RWPE1 (cell line): ENCODE results near the gene LEMD2.

Experiments
- CTCF ChIA-PET: fragments of 350-600 bp; sonication (Branson Sonifier 250); formaldehyde crosslinking; extraction: SDS; loops from one replicate; lab custom pipeline; 2021; lab: Yijun Ruan, JAX
- POLR2A ChIA-PET: fragments of 400-600 bp; formaldehyde crosslinking; extraction: SDS; loops from one replicate; lab custom pipeline; 2020; ENCODE audit warnings: antibody characterized with exemption; ENCODE audit not compliant: low non-redundant PET; lab: Yijun Ruan, JAX
- DNase-seq: peaks from one replicate; pipeline ENCODE4 v3.0.0; 2012; ENCODE audit warnings: low spot score
- H3K27ac ChIP-seq: fragments of 450-650 bp; 2 replicates; pipeline ENCODE4 v1.5.1; 2017
- TF ChIP-seq, protein P1 (sequence below): fragments of 450-650 bp; conservative IDR thresholded peaks from 2 replicates; pipeline ENCODE4 v1.5.1; 2017; ENCODE audit warnings: low read depth, mild to moderate bottlenecking

Gene LEMD2

DNA sequence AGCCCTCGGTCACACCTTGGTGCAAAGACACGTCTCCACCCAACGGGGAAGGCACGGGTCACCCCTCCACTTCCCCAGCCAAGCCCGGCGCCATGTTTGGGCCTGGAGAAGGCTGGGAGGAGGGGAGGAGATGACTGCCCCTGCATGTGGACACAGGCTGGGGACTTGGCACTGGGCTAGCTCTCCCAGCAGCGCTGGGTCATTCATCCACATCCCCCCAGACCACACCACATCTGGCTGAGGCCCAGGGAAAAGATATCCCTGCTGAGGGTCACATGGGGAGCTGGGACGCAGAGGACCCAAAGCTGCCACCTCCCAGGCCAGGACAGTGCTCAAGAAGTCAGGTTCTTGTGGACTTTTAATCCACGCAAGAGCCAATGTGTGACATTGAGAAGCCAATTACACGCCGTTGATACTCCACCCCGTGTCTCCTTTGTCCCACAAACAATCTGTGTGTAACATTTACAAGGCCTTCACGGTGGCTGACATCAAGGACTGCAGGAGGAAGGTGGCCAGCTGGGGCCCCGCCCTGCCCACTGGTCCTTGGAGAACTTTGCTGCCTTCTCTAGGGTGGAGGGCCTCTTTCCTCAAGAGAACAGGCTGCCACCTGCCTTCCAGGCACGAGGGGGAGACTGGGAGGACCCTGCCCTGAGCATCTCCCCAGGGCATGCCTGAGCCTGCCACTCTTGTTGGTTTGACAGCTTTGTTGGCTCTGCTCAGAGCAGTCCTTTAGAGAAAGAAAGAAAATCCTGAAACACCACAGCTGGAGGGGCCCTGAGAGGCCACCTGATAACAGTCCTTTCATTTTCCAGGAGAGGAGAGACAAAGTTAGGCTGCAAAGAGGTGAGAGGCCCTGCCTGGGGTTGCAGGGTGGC, 36.9 kb downstream of the LEMD2 start:
- no peak for DNase-seq
- H3K27ac ChIP-seq = peak overlapping the region; percentile 95
- ChIA-PET CTCF (interaction anchor here (1.0 to 2.1 kb wide), 3 partner anchors 10 to 275 kb away, joined by 3 to 8 read pairs (median 3); no protein-coding TSS in a partner anchor), POLR2A (no interaction called here)
- TF ChIP-seq, protein P1, sequence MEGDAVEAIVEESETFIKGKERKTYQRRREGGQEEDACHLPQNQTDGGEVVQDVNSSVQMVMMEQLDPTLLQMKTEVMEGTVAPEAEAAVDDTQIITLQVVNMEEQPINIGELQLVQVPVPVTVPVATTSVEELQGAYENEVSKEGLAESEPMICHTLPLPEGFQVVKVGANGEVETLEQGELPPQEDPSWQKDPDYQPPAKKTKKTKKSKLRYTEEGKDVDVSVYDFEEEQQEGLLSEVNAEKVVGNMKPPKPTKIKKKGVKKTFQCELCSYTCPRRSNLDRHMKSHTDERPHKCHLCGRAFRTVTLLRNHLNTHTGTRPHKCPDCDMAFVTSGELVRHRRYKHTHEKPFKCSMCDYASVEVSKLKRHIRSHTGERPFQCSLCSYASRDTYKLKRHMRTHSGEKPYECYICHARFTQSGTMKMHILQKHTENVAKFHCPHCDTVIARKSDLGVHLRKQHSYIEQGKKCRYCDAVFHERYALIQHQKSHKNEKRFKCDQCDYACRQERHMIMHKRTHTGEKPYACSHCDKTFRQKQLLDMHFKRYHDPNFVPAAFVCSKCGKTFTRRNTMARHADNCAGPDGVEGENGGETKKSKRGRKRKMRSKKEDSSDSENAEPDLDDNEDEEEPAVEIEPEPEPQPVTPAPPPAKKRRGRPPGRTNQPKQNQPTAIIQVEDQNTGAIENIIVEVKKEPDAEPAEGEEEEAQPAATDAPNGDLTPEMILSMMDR = no peak

DNA sequence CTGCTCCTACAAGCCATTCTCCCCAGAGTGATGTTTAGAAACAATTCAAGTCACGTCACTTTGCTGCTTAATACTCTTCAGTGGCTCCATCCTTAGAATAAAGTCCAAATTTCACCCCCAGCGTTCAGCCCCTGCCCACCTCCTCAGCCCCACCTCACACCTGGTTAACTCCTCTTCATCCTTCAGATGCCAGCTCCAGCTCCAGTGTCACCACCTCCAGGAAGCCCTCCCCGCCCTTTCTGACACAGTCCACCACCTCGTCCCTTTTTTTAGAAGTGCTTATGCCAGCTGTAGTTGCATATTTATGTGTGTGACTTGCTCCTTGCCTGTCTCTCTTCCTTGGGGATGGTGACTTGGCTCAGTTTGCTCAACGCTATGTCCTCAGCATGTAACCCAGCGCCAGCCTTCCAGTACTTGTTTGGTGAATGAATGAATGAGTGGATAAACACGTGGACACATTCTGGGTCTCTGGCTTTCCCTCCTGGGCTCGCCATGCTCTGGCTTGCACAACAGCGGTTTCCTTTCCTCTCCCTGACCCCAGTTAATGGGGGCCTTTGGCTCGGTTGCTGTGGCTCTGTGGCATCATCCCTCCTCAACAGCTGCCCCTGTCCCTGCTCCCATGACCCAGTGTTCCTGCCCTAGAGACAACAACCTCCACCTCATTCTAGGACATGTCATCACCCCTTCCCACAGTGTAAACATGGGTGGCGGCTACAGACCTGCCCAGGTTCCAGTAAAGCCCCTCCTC, 38.5 kb downstream of the LEMD2 start:
- ChIA-PET CTCF (interaction anchor here (0.6 to 2.1 kb wide), 6 partner anchors 11 to 319 kb away, joined by 3 to 8 read pairs (median 4); no protein-coding TSS in a partner anchor), POLR2A (no interaction called here)

DNA sequence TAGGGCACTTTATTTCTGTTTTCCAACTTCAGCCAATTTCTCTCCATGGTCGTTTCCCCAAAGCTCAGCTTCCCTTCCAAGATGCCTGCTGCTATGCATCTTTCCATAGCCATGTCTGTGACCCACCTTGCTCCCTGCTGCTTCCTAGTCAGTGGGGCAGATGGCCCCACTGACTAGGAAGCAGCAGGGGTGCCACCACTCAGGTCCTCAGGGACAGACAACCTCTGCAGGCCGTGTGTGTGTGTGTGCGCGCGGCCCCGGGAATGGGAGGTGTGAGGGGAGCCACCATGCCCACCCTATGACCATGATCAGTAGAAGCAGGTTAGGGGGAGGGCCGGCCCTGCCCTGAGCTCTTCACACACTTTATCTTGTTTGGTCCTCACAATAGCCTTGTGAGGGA, 39.5 kb downstream of the LEMD2 start:
- no peak for DNase-seq
- POLR2A ChIA-PET = no interaction called here

More for the DNA sequence above, 38.5 kb downstream of the LEMD2 start:
- TF ChIP-seq, protein P1 = no peak
- no peak for DNase-seq
- H3K27ac ChIP-seq = peak overlapping the region; percentile 95

DNA sequence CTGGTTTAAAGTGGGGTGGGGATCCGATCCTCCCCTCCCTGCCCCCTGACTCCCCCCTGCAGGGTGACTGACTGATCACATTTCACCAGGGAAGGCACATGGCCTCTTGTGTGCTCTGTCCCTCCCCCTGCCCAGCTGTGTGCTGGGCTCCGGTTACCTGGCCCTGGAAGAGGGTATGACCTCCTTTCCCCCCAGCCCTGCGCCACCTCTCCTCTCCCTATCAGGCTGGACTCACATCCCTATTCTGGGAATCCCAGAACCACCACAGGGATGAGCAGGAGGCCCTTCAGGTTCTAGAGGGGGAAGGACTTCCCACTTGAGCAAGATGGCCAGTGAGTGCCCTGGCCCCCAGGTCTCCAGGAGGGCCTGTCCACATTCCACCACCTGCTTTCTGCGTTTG, 40.1 kb downstream of the LEMD2 start:
- CTCF ChIA-PET = no interaction called here
- no peak for DNase-seq
- TF ChIP-seq, protein P1 = no peak
- POLR2A ChIA-PET = no interaction called here
- H3K27ac ChIP-seq = peak overlapping the region; percentile 95

More for the DNA sequence above, 39.5 kb downstream of the LEMD2 start:
- CTCF ChIA-PET = no interaction called here
- peak overlapping the region; percentile 95 for H3K27ac ChIP-seq
- TF ChIP-seq, protein P1 = no peak

DNA sequence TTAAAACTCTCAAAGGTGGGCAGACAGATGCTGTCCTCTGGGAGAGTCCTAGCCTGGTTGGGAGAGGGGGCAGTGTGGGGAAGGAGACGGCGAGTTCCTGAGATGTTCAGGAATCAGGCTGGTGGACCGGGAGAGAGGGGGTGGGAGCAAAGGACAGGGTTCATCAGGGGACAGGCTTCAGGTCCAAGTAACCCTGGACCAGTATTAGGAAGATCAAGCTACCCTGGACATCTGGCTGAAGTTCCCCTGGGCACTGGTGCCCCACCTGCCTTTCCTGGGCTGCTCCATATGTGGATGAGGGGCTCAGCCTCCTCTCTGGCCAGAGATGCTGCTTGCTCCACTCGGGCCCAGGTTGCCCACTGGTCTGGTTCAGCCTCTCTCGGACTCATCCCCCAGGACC, 41.1 kb downstream of the LEMD2 start:
- ChIA-PET POLR2A (no interaction called here), CTCF (interaction anchor here (1.3 kb wide), 1 partner anchor 24 kb away, joined by 3 read pairs; no protein-coding TSS in a partner anchor)
- no peak for DNase-seq
- peak overlapping the region; percentile 93 for H3K27ac ChIP-seq
- TF ChIP-seq, protein P1 = no peak

DNA sequence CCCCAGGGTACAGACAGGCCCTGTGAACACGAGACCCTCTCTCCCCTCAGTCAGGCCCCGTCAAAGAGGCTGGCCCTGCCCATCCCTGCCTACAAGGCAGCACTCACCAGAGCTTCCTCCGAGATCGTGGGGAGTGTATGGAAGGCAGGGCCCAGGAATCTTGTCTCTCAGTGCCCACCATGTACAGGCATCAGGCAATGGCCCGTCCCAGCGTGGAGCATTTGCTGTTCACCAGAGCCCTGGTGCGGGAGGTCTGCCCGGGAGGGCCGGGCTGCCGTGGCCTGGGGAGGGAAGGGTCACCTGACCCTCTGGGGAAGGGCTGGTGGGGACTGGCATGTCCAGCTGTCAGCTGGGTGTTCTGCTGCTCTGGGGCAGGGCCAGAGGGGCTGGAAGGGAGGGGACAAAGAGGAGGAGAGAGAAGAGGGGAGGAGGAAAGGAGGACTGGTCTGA, 42.3 kb downstream of the LEMD2 start, which contains the start of gene IP6K3:
Gene IP6K3 (minus strand): TSS at position 255 of the 450 bp plus-strand sequence. CDS start 11,429 bp downstream, outside the sequence.
- TF ChIP-seq, protein P1 = no peak
- CTCF ChIA-PET = interaction anchor here (0.6 to 4.5 kb wide), 5 partner anchors 14 to 328 kb away, joined by 3 to 46 read pairs (median 3); partner anchors contain the start of gene UQCC2
- POLR2A ChIA-PET = no interaction called here

More for the DNA sequence above, 42.3 kb downstream of the LEMD2 start, which contains the start of gene IP6K3:
- H3K27ac ChIP-seq = peak within 1 kb of the TSS; percentile 93
- DNase-seq = no peak
